Measurements from ENCODE around the gene KCNAB1. TPM values are rescaled to one million over a fixed set of nuclear protein-coding genes. Genes with fewer than 3 reads are reported as not detected.

The KCNAB1 gene
- total and polyA plus RNA-seq, 2 donors (not counting 3 experiments of a cell fraction or from before 2014, with no cell fraction given): 0.21 TPM; not detected in 1

DNA sequence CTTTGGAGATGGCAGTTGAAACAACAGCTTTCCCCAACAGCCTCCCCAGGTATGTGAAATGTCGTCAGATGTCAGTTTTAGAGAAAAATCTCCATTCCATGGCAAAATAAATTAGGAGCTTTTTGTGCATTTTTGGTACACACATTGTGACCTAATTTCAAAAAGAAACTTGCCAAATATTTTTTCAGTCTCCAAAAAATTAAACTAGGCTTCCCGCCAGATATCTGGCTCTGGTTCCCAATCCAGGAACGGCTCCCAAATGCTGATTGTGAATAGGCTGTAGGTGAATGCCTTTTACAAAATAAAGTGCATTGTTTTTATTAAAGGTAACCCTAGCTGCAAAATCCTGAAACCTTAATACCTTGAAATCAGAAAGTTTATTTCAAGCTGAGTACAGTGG is 10.9 kb downstream of the KCNAB1 start:
- DNase-seq (ENCODE audit: low read depth, low spot score): no peak
- Histone ChIP-seq H3K4me2 (ENCODE audit: insufficient read depth, low read length) (no peak overlapping the region), H3K4me3 (replicated peaks in 1 of 3; ENCODE audit: insufficient read depth in 1 of 3, low read depth in 1 of 3, low read length in 3 of 3) (no peak overlapping the region), H4K20me1 (replicated peaks; ENCODE audit: control insufficient read depth, extremely low read depth, insufficient read depth, low read length) (no peaks in the 10 kb centered on the region), H2AFZ (ENCODE audit: low read depth, low read length) (no peak overlapping the region), H3K27me3 (ENCODE audit: control insufficient read depth in 2 of 2, insufficient read depth in 2 of 2, low read length in 2 of 2) (peaks cover 9 to 10% of the 10 kb centered on the region in 2 experiments), H3K36me3 (ENCODE audit: control insufficient read depth in 2 of 2, extremely low read depth in 1 of 2, insufficient read depth in 2 of 2, low read length in 2 of 2) (no peaks in the 10 kb centered on the region), H3K9me1 (replicated peaks; ENCODE audit: control insufficient read depth, extremely low read depth, insufficient read depth, low read length) (no peaks in the 10 kb centered on the region), H3K27ac (ENCODE audit: insufficient read depth, low read depth, low read length) (no peak overlapping the region), H3K9me3 (replicated peaks; ENCODE audit: control insufficient read depth, insufficient read depth, low read length) (no peaks in the 10 kb centered on the region), H3K4me1 (ENCODE audit: control insufficient read depth, extremely low read depth, insufficient read depth, low read length) (no peaks in the 10 kb centered on the region), H3K9ac (replicated peaks; ENCODE audit: extremely low read depth, insufficient read depth, low read length) (no peak overlapping the region), H3K79me2 (ENCODE audit: control insufficient read depth, insufficient read depth, low read length) (no peaks in the 10 kb centered on the region)
- no peak for TF ChIP-seq POLR2AphosphoS5 (IDR thresholded peaks at IDR 0.05; ENCODE audit: insufficient read depth, low read depth, low read length)
- TF ChIP-seq, protein P1, sequence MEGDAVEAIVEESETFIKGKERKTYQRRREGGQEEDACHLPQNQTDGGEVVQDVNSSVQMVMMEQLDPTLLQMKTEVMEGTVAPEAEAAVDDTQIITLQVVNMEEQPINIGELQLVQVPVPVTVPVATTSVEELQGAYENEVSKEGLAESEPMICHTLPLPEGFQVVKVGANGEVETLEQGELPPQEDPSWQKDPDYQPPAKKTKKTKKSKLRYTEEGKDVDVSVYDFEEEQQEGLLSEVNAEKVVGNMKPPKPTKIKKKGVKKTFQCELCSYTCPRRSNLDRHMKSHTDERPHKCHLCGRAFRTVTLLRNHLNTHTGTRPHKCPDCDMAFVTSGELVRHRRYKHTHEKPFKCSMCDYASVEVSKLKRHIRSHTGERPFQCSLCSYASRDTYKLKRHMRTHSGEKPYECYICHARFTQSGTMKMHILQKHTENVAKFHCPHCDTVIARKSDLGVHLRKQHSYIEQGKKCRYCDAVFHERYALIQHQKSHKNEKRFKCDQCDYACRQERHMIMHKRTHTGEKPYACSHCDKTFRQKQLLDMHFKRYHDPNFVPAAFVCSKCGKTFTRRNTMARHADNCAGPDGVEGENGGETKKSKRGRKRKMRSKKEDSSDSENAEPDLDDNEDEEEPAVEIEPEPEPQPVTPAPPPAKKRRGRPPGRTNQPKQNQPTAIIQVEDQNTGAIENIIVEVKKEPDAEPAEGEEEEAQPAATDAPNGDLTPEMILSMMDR (IDR thresholded peaks at IDR 0.05; ENCODE audit: extremely low read depth in 1 of 2, insufficient read depth in 1 of 2, low read depth in 1 of 2, low read length in 2 of 2): no peak
- no peak for TF ChIP-seq GATA2 (IDR thresholded peaks at IDR 0.05; ENCODE audit: insufficient read depth, insufficient read length, low read depth, low read length)
- TF ChIP-seq MYC (IDR thresholded peaks at IDR 0.05; ENCODE audit: low read depth, low read length): no peak
- CTCF ChIA-PET: interaction anchor here (0.9 to 1.8 kb wide), 4 partner anchors 19 to 330 kb away, joined by 3 to 6 read pairs (median 4); no protein-coding TSS in a partner anchor
- intact Hi-C loops (cut with micrococcal nuclease): no loop called here
- POLR2A ChIA-PET: no interaction called here
- dilution Hi-C loops (cut with MboI; ENCODE audit: extremely low pct_ligation_motif_present, low sequenced_read_pairs): no loop called here
- BruUV-seq (replicated peaks): no TSS peak
- FAIRE-seq: no peak

DNA sequence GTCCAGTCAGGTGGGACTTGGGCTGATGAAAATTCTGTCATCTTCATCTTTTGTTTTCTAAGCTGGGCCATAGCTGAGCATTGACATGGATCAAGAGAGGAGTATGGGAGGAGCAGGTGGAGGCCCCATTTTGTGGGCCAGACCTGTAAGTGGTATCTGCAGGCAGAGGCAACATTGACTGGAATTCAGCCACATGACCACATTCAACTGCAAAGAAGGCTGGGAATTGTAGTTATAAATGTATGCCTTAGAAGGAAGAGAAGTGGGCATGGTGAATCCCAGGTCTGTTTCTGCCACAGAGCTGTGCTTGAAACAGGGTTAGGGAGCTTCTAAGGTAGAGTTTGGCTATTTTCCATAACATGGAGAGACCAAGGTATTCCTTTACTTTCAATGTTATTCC is 11.4 kb downstream of the KCNAB1 start:
- TF ChIP-seq POLR2A (IDR thresholded peaks at IDR 0.05; ENCODE audit: low read depth, low read length): no peak
- TF ChIP-seq, protein P1 (IDR thresholded peaks at IDR 0.05; ENCODE audit: extremely low read depth in 1 of 2, insufficient read depth in 1 of 2, low read depth in 1 of 2, low read length in 2 of 2): no peak
- TF ChIP-seq, protein P2, sequence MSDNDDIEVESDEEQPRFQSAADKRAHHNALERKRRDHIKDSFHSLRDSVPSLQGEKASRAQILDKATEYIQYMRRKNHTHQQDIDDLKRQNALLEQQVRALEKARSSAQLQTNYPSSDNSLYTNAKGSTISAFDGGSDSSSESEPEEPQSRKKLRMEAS (IDR thresholded peaks at IDR 0.05; ENCODE audit: insufficient read depth, insufficient read length): no peak
- TF ChIP-seq FOS (IDR thresholded peaks at IDR 0.05; ENCODE audit: borderline replicate concordance, insufficient read depth, low read length): no peak
- TF ChIP-seq MYC (IDR thresholded peaks at IDR 0.05; ENCODE audit: low read depth, low read length): no peak
- TF ChIP-seq GATA2 (IDR thresholded peaks at IDR 0.05; ENCODE audit: insufficient read depth, insufficient read length, low read depth, low read length): no peak
- TF ChIP-seq JUN (IDR thresholded peaks at IDR 0.05; ENCODE audit: borderline replicate concordance, insufficient read depth, insufficient read length, low read depth): no peak
- TF ChIP-seq EZH2 (IDR thresholded peaks at IDR 0.05; ENCODE audit: borderline replicate concordance, low read depth, low read length, severe bottlenecking): no peak
- no peak for TF ChIP-seq POLR2AphosphoS5 (IDR thresholded peaks at IDR 0.05; ENCODE audit: insufficient read depth, low read depth, low read length)
- H3K4me1 ChIP-seq (ENCODE audit: control insufficient read depth, extremely low read depth, insufficient read depth, low read length): no peaks in the 10 kb centered on the region
- H3K36me3 ChIP-seq (ENCODE audit: control insufficient read depth in 2 of 2, extremely low read depth in 1 of 2, insufficient read depth in 2 of 2, low read length in 2 of 2): no peaks in the 10 kb centered on the region
- dilution Hi-C loops (cut with MboI; ENCODE audit: extremely low pct_ligation_motif_present, low sequenced_read_pairs): no loop called here
- DNase-seq (ENCODE audit: low read depth, low spot score) (no peak), FAIRE-seq (no peak)
- no peaks in the 10 kb centered on the region for H3K9me3 ChIP-seq (replicated peaks; ENCODE audit: control insufficient read depth, insufficient read depth, low read length)
- H4K20me1 ChIP-seq (replicated peaks; ENCODE audit: control insufficient read depth, extremely low read depth, insufficient read depth, low read length): no peaks in the 10 kb centered on the region
- no peak overlapping the region for H3K27ac ChIP-seq (ENCODE audit: insufficient read depth, low read depth, low read length)
- no TSS peak for BruUV-seq (replicated peaks)
- peaks cover 9 to 10% of the 10 kb centered on the region in 2 experiments for H3K27me3 ChIP-seq (ENCODE audit: control insufficient read depth in 2 of 2, insufficient read depth in 2 of 2, low read length in 2 of 2)
- no peak overlapping the region for H3K4me2 ChIP-seq (ENCODE audit: insufficient read depth, low read length)
- H3K9ac ChIP-seq (replicated peaks; ENCODE audit: extremely low read depth, insufficient read depth, low read length): no peak overlapping the region
- no peak overlapping the region for H3K4me3 ChIP-seq (replicated peaks in 1 of 3; ENCODE audit: insufficient read depth in 1 of 3, low read depth in 1 of 3, low read length in 3 of 3)
- no peak overlapping the region for H2AFZ ChIP-seq (ENCODE audit: low read depth, low read length)
- H3K9me1 ChIP-seq (replicated peaks; ENCODE audit: control insufficient read depth, extremely low read depth, insufficient read depth, low read length): no peaks in the 10 kb centered on the region
- H3K79me2 ChIP-seq (ENCODE audit: control insufficient read depth, insufficient read depth, low read length): no peaks in the 10 kb centered on the region
- ChIA-PET POLR2A (no interaction called here), CTCF (interaction anchor here (1.5 to 1.8 kb wide), 2 partner anchors 19 to 330 kb away, joined by 3 to 6 read pairs; no protein-coding TSS in a partner anchor)
- intact Hi-C loops (cut with micrococcal nuclease): no loop called here

All from endothelial cell of umbilical vein (primary cell).